Measurements from ENCODE around the gene VMP1.
"Not testable (repeated sequence)": the region's sequence is repeated elsewhere in the genome, so short reads cannot be mapped to it uniquely, and the experiment has no call there.

VMP1 gene

GRCh38 chr17:59842901-59843652 is 135.6 kb downstream of the VMP1 start:
- DNase-seq, result peak; percentile 37

GRCh38 chr17:59844884-59845594 is 137.6 kb downstream of the VMP1 start:
- DNase-seq, result no peak

GRCh38 chr17:59845595-59846393 is 138.3 kb downstream of the VMP1 start:
- DNase-seq, result no peak

- peak; percentile 46 for DNase-seq
These were observed 139.1 kb downstream of the VMP1 start for GRCh38 chr17:59846394-59847165.

- no peak for DNase-seq
These were observed 140.9 kb downstream of the VMP1 start for GRCh38 chr17:59848385-59848668.

GRCh38 chr17:59848778-59849177 is 141.3 kb downstream of the VMP1 start:
- no peak for DNase-seq

- not testable (repeated sequence) for DNase-seq
These were observed 142.9 kb downstream of the VMP1 start for GRCh38 chr17:59850311-59850710.

- no peak for DNase-seq
These were observed 144.3 kb downstream of the VMP1 start for GRCh38 chr17:59851439-59852375.

GRCh38 chr17:59852847-59853167 is 145.4 kb downstream of the VMP1 start:
- not testable (repeated sequence) for DNase-seq

- peak; percentile 60 for DNase-seq
These were observed 145.9 kb downstream of the VMP1 start for GRCh38 chr17:59853168-59853918.

GRCh38 chr17:59853919-59854729 is 146.7 kb downstream of the VMP1 start:
- not testable (repeated sequence) for DNase-seq

GRCh38 chr17:59856859-59857794 is 149.7 kb downstream of the VMP1 start:
- DNase-seq, result no peak

GRCh38 chr17:59858167-59858816 is 150.8 kb downstream of the VMP1 start:
- no peak for DNase-seq

GRCh38 chr17:59858932-59859331 is 151.5 kb downstream of the VMP1 start:
- DNase-seq, result no peak

- DNase-seq, result peak; percentile 51
These were observed 152.1 kb downstream of the VMP1 start for GRCh38 chr17:59859444-59860025.

GRCh38 chr17:59863616-59864015 is 156.2 kb downstream of the VMP1 start:
- DNase-seq, result no peak

GRCh38 chr17:59869941-59870218 is 162.4 kb downstream of the VMP1 start:
- DNase-seq, result no peak

GRCh38 chr17:59870482-59870881 is 163.0 kb downstream of the VMP1 start:
- no peak for DNase-seq
